Measurements from ENCODE around the gene ANTKMT. TPM values are rescaled to one million over a fixed set of nuclear protein-coding genes. Genes with fewer than 3 reads are reported as not detected.

Gene ANTKMT
- total RNA-seq, 1 donor from 2014 or later = 58.0 TPM

- no peaks in the 10 kb centered on the region for H3K36me3 Mint-ChIP-seq (ENCODE audit: low read depth)
- H3K4me3 Mint-ChIP-seq = no peak overlapping the region
- peaks cover 27% of the 10 kb centered on the region for H3K27me3 Mint-ChIP-seq
- CTCF ChIA-PET = no interaction called here
- H3K27ac Mint-ChIP-seq = no peak overlapping the region
- ATAC-seq (ENCODE audit: low read depth) (no peak), DNase-seq (no peak)
- no peak for TF ChIP-seq CTCF (IDR thresholded peaks at IDR 0.05)
- H3K4me1 Mint-ChIP-seq = peaks cover 8% of the 10 kb centered on the region
- POLR2A ChIA-PET = interaction anchor here (2.2 kb wide), 1 partner anchor 19 kb away, joined by 5 read pairs; the partner anchor contains the start of gene WDR24
- intact Hi-C loops (cut with micrococcal nuclease) = no loop called here
- H3K9me3 Mint-ChIP-seq = no peaks in the 10 kb centered on the region
Measured at GRCh38 chr16:708959-709358, 12.0 kb upstream of the ANTKMT start.

GRCh38 chr16:709566-710499 is 11.1 kb upstream of the ANTKMT start:
- POLR2A ChIA-PET = interaction anchor here (1.2 to 2.0 kb wide), 2 partner anchors 11 to 78 kb away, joined by 3 to 4 read pairs; partner anchors contain the start of gene ANTKMT
- TF ChIP-seq CTCF (IDR thresholded peaks at IDR 0.05) = no peak
- ATAC-seq (ENCODE audit: low read depth) (no peak), DNase-seq (no peak)
- CTCF ChIA-PET = interaction anchor here (1.2 kb wide), 1 partner anchor 75 kb away, joined by 6 read pairs; no protein-coding TSS in a partner anchor
- H3K27ac Mint-ChIP-seq = no peak overlapping the region
- intact Hi-C loops (cut with micrococcal nuclease) = loop anchor here (5.0 kb wide), 1 partner anchor 167 kb away; no protein-coding TSS in a partner anchor
- H3K36me3 Mint-ChIP-seq (ENCODE audit: low read depth) = no peaks in the 10 kb centered on the region
- H3K4me1 Mint-ChIP-seq = peaks cover 8% of the 10 kb centered on the region
- peaks cover 25% of the 10 kb centered on the region for H3K27me3 Mint-ChIP-seq
- no peak overlapping the region for H3K4me3 Mint-ChIP-seq
- H3K9me3 Mint-ChIP-seq = no peaks in the 10 kb centered on the region

- Mint-ChIP-seq H3K9me3 (no peaks in the 10 kb centered on the region), H3K27me3 (peaks cover 25% of the 10 kb centered on the region), H3K27ac (no peak overlapping the region), H3K36me3 (ENCODE audit: low read depth) (no peaks in the 10 kb centered on the region), H3K4me1 (peaks cover 8% of the 10 kb centered on the region), H3K4me3 (no peak overlapping the region)
- TF ChIP-seq CTCF (IDR thresholded peaks at IDR 0.05) = no peak
- ChIA-PET CTCF (interaction anchor here (1.2 kb wide), 1 partner anchor 74 kb away, joined by 6 read pairs; no protein-coding TSS in a partner anchor), POLR2A (interaction anchor here (1.2 to 2.0 kb wide), 2 partner anchors 10 to 77 kb away, joined by 3 to 4 read pairs; partner anchors contain the start of gene ANTKMT)
- ATAC-seq (ENCODE audit: low read depth) (no peak), DNase-seq (no peak)
- intact Hi-C loops (cut with micrococcal nuclease) = loop anchor here (1.0 to 5.0 kb wide), 4 partner anchors 31 to 393 kb away; no protein-coding TSS in a partner anchor
Measured at GRCh38 chr16:710500-711075, 10.4 kb upstream of the ANTKMT start.

- no peak for TF ChIP-seq CTCF (IDR thresholded peaks at IDR 0.05)
- ChIA-PET POLR2A (interaction anchor here (2.0 kb wide), 1 partner anchor 10 kb away, joined by 4 read pairs; the partner anchor contains the start of gene ANTKMT), CTCF (interaction anchor here (1.2 kb wide), 1 partner anchor 74 kb away, joined by 6 read pairs; no protein-coding TSS in a partner anchor)
- H3K4me1 Mint-ChIP-seq = peaks cover 11% of the 10 kb centered on the region
- DNase-seq (no peak), ATAC-seq (ENCODE audit: low read depth) (no peak)
- no peaks in the 10 kb centered on the region for H3K36me3 Mint-ChIP-seq (ENCODE audit: low read depth)
- intact Hi-C loops (cut with micrococcal nuclease) = loop anchor here (1.0 to 5.0 kb wide), 4 partner anchors 30 to 392 kb away; no protein-coding TSS in a partner anchor
- no peak overlapping the region for H3K4me3 Mint-ChIP-seq
- no peaks in the 10 kb centered on the region for H3K9me3 Mint-ChIP-seq
- H3K27ac Mint-ChIP-seq = no peak overlapping the region
- peaks cover 25% of the 10 kb centered on the region for H3K27me3 Mint-ChIP-seq
Measured at GRCh38 chr16:711084-711483, 9.9 kb upstream of the ANTKMT start.

All from activated B cell treated with CpG ODN at 0.5 μM for 24 hours (primary cell).